Testis (tissue), 2 donors: ENCODE data around the gene NCR3LG1.

Experiments used
- CTCF ChIP-seq, 3 experiments: fragments of 450-650 bp in 2 of 3; fragments of 200-600 bp in 1 of 3; sonication (generic) in 1 of 3; IDR thresholded peaks; one replicate each; pipeline ENCODE4 v1.5.1; 2016 to 2019; ENCODE audit warnings: antibody characterized with exemption in 3 of 3, mild to moderate bottlenecking in 2 of 3, moderate library complexity in 1 of 3
- POLR2A ChIP-seq: fragments of 450-650 bp; IDR thresholded peaks from one replicate; pipeline ENCODE4 v1.6.1; 2017; ENCODE audit warnings: antibody characterized with exemption, mild to moderate bottlenecking, moderate library complexity

DNA sequence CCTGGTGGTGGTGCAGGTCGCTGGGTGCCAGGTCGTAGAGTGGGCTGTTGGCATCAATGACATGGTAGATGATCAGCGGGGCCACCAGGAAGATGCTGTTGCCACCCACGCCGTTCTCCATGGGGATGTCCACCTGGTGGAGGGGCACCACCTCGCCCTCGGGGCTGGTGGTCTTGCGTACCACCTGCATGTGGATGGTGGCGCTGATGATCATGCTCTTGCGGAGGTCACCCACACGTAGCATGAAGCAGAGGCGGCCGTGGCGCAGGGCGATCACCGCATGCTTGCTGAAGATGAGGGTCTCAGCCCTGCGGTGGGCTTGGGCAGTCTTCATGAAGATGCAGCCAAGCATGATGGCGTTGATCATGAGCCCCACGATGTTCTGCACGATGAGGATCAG, 35.7 kb downstream of the NCR3LG1 start:
- TF ChIP-seq CTCF (IDR thresholded peaks at IDR 0.05) = no peak
- no peak for TF ChIP-seq POLR2A
